HG03442 (cell line): ENCODE data around the gene ANKRD11.

Experiments used
- ATAC-seq: cut with Tn5 transposase; IDR thresholded peaks from one replicate; pipeline ENCODE4 v1.9.1; 2021; ENCODE audit warnings: mild to moderate bottlenecking, moderate library complexity; ENCODE audit not compliant: unreplicated experiment

ANKRD11 gene

GRCh38 chr16:89507214-89507833 lies 17.0 kb upstream of the ANKRD11 start:
- peak; percentile 14 for ATAC-seq

- ATAC-seq = no peak
Observed at GRCh38 chr16:89506791-89507191, 16.4 kb upstream of the ANKRD11 start.

DNA sequence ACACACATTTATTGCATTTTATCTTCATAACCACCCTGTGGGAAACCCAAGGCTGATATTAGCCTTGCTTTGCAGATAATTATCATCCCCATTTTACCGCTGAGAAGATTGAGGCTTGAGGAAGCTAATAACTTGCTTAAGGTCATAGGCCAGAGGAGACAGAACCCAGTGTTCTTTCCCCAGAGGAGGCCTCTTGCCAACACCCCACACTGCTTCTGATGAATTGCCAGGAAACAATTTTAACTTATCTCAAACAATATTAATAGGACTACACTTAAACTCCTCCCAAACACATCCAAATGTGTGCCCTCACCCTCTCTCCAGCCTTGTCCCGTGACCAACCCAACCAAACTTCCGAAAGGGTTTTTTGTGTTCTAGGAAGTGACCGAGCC lies 15.7 kb upstream of the ANKRD11 start:
- no peak for ATAC-seq

- ATAC-seq = peak; percentile 33
Observed at GRCh38 chr16:89505204-89506112, 15.1 kb upstream of the ANKRD11 start.

DNA sequence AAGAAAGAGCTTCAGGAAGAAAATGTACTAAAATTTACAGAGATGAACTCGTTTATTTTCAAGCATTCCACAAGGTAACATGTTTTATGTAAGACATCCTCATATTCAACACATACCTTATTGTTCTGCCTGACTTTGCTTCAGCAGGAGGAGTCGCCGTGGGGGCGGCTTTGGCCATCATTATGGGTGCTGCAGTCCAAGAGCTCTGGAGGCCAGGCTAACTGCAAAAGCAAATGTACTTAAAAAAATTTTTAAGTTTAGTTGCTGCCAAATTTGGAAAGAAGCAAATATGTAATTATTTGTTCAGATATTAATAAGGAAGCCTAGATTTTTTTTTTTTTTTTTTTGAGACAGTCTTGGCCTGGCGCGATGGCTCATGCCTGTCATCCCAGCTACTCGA lies 13.7 kb upstream of the ANKRD11 start:
- no peak for ATAC-seq

DNA sequence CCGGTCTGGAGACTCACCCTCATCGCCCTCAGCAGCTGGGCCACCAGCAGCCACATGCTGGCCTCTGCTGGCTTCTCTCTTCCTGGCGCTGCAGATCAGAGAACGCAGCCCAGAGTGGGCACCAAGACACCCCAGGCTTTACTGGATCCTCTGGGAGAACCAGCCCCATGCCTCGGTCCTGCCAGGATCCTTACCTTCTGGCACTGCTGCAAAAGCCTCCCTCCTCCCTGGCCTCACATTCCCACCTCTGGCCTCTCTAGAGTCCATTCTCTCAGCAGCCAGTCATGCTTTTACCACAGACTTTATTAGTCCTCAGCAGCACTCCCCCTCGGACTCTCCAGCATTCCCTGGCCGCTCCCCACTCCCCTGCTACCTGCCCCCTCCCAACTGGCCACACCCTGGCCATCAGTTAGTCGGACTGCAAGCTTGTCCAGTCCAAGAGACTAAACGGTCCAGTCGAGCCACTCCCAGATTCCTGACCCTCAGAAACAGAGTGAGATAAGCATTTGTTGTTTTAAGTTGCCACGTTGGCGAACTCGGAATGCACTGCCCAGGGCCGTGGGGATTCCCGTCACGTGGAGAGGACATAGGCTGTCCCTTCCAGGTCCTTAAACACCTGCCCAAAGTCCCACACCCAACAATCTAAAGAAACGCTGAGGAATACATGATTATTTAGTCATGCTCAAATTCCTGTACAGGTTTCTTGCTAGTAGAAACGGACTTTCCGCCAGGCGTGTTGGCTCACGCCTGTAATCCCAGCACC lies 11.9 kb upstream of the ANKRD11 start:
- ATAC-seq = no peak

GRCh38 chr16:89499767-89500166 lies 9.4 kb upstream of the ANKRD11 start:
- no peak for ATAC-seq

DNA sequence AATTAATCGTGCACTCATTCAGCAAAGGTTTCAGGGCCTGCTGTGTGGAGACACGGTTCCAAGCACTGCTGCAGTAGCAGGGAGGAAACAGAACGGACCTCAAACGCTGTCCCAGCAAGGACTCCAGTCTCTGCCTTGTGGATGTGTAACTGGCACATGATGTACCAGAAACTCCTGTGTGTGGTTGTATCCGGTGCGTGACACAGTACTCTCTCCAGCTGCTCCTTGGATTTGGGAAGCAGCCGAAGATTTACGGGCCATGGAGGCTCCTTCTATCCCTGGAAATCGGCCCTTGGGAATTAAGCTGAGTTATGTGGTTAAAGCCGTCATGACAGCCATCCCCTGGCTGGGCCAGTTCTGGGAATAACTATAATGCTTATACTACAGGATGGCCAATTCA lies 8.5 kb upstream of the ANKRD11 start:
- no peak for ATAC-seq

GRCh38 chr16:89495121-89495520 lies 4.8 kb upstream of the ANKRD11 start:
- ATAC-seq = no peak

GRCh38 chr16:89493776-89494175 lies 3.4 kb upstream of the ANKRD11 start:
- ATAC-seq = no peak

DNA sequence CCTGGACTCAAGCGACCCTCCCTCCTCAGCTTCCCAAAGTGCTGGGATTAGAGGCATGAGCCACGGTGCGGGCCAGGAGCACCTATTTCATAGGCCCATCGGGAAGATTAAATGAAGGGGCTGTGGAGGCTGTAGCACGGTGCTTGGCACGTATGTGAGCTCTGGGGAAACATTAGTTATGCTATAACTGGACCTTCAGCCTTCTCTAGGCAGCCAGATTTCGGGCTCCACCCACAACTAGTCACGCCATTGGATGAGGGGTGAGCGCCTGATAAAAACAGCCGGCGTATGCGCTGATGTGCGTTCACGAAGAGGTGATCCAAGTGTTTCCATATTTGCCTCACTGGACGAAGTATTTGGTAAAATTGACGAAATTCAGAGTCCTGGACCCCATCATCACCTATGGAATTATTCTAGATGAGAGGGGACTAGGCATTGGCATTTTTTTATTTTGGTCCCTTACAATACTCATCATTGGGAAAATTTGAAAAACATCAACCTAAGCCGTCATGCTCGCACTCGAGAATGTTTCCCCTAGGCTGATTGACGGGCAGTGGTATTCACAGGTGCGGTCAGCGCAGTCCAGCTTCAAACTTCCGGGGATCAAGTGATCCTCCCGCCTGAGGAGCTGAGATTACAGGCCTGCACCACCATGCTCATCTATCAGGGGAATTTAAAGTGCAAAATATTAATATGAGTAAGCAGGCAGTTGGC lies 1.8 kb upstream of the ANKRD11 start:
- ATAC-seq = no peak

GRCh38 chr16:89491238-89491869 lies 993 bp upstream of the ANKRD11 start:
- ATAC-seq = no peak

- no peak for ATAC-seq
Observed at GRCh38 chr16:89489898-89490438, 393 bp downstream of the ANKRD11 start.

DNA sequence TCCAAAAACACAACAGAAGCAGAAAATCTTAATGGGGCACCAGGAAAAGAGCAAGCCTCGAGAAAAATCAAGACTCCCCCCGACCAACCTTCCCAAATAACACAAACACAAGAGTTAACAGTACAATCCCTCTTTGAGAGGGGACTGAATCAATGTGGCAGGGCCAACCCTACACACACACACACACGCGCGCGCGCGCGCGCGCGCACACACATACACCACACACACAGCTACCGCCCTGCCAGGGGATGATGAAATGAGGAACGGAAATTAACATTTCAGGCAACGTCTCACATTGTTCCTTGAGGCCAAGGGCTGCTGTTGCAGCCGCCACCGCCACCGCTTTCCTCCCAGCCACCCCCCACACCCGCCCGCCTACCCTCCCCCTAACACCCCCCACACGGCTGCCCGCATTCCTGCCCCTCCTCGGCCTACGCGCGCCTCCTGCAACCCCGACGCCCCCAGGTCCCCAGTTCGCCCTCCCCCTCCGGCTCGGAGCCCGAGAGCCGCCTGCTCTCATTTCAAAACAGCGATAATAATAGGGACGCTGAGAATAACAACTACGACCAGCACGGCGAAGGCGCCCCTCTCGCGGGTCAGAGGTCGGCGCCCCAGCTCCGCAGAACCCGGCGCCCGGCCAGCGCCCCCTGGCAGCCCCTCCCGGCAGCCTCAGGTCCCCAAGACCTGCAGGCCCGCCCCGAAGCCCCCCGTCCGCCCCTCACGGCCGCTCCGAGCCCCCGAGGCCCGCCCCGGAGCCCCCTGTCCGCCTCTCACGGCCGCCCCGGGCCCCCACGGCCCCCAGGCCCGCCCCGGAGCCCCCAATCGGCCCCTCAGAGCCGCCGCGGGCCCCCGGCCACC lies 1.1 kb downstream of the ANKRD11 start:
- no peak for ATAC-seq

- ATAC-seq = no peak
Observed at GRCh38 chr16:89485701-89486246, 4.6 kb downstream of the ANKRD11 start.

DNA sequence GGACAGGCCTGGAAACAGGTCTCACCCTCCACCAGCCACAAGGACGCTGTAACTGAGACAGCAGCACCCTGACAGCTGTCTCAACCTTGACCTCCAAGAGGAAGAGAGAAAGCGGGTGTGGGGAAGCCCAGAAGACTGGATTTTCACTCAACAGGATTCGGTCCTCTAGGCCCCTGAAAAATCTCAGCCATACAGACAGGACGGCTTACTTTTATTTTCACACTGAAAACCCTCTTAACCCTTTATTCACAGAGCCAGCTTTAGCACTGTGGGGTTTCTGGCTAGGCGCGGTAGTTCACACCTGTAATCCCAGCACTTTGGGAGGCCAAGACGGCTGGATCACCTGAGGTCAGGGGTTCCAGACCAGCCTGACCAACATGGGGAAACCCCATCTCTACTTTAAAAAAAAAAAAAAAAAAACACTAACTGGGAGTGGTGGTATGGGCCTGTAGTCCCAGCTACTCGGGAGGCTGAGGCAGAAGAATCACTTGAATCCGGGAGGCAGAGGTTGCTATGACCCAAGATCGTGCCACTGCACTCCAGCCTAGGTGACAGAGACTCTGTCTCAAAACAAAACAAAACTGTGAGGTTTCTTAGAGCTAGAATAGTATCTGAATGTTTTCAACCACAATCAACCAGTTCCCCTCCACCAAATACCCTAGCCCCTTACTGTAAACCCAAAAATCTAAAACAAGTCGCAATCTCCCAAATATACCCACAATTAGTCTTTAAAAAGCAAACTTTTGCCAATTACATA lies 5.3 kb downstream of the ANKRD11 start:
- no peak for ATAC-seq

DNA sequence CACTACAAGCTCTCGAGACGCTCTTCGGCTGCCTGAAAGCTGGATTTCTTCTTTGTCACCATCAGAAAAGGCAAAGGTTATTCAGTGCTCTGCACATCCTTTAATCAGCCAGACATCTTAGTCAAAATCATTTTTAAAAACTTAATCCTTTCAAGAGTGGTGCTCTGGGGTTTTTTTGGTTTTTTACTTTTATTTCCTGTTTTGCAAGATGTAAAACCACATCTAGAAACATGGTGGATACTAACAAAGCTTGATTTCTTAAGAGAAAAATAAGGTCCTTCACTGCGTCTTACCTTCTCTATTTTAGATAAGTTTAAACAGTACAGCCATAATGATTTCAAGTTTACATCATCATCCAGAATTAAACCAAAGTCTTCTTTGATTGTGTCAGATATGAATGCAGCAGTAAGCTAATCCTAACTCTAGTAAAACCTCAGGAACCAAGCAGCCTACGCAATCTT lies 6.3 kb downstream of the ANKRD11 start:
- ATAC-seq = no peak

GRCh38 chr16:89482817-89483205 lies 7.5 kb downstream of the ANKRD11 start:
- ATAC-seq = no peak
